GM19193 (cell line): ENCODE measurements around the gene GINS2.

Experiments used
- POLR2A ChIP-seq: IDR thresholded peaks from 4 replicates; pipeline ENCODE4 v1.6.1; 2011; ENCODE audit not compliant: insufficient read depth, insufficient read length; ENCODE audit errors: extremely low read depth

The GINS2 gene

DNA sequence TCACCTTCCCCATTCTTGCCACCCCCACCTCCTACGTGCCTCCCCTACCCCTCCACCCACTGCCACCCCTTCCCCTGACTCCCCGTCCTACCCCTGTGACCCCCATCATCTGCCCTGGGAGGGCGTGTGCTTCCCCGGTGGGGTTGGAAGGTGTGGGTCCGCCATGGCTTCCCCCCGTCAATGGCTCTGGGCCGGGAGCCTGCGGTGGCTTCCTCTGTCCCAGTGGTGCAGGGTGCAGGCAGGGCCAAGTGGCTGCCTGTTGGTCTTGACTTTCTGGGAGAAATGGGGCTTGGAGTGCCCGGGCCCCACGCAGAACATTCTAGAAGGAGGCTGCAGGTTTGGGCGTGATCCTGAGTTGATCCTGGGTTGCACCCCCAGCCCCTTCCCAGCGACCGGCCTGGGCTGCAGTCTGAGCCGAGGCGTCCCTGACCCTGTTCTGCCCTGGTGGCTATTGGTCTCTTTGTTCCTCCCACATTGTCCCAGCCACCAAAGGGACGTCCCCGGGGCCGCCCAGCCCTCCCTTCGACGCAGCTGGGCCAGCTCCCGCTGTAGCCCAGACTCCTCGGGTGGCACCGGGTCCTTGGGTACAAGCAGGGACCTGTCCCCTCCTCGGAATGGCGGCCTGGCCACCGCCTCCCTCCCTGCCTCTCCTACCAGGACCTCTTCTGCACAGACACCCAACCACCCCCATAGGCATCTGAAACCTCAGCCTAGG lies 49.9 kb downstream of the GINS2 start:
- TF ChIP-seq POLR2A: no peak

DNA sequence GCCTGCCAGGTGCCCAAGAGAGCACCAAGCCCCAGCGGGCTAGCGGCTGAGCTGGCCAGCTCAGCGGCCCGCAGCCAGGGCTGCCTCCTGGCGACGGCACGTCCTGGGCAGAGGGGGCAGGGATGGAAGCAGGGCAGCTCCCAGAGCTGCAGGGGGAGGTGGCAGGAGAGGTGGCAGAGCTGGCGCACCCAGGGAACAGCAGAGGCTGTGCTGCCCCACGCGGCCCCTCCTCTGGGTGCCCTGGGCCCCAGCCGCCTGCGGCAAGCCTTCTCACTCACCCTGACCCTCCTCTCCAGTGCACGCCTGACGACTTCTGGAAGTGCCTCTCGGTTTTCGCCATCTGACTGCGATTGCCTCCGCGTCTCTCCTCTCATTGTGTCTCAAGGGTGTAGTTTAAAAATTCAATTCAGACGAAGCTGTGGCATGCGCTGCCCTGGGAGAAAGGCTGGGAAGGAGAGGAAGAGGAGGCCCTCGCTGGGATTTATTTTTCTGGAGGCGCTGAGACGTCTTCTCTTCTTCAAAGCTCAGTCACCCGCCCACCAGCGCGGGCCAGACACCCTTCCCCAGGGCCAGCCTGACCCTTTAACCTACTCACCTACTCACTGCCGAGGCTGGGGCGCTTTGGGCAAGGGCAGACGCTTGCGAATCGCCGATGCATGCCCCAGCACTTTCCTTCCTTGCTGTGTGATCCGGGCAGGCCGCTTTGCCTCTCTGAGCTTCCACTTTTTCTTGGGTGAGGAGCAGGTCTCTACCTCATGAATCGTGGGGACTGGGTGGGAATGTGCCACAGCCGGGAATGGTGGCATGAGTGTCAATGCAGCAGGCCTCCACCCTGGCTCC lies 50.7 kb downstream of the GINS2 start:
- no peak for TF ChIP-seq POLR2A

DNA sequence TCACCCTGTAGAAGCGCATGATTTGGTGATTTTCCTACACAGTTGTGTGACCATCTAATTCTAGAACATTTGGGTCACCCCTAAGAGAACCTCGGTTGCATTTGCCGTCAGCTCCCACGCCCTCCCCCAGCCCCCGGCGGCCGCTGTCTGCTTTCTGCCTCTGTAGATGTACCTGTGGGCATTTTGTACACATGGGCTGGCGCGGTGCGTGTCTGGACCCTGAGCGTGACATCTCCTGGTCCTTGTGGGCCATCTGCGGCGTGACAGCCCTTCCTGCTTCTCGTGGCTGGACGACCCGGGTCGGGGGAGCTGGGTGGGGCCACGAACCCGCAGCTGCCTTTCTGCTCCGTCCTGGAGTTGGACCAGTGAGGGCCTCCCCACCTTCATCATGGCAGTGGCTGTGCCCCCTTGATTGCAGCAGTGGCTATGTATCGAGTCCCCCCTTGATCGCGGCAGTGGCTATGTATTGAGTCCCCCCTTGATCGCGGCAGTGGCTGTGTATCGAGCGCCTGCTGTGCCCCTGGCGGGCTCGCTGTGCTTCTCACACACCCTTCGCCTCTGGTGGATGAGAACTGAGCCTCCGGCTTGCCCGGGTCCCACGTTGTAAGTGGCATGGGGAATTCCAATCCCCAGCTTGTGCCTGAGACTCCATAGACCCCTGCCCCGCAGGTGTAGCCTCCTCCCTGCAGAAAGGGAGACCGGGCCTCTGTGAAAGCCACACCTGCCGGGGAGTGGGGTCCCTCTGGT lies 51.5 kb downstream of the GINS2 start:
- TF ChIP-seq POLR2A: no peak

DNA sequence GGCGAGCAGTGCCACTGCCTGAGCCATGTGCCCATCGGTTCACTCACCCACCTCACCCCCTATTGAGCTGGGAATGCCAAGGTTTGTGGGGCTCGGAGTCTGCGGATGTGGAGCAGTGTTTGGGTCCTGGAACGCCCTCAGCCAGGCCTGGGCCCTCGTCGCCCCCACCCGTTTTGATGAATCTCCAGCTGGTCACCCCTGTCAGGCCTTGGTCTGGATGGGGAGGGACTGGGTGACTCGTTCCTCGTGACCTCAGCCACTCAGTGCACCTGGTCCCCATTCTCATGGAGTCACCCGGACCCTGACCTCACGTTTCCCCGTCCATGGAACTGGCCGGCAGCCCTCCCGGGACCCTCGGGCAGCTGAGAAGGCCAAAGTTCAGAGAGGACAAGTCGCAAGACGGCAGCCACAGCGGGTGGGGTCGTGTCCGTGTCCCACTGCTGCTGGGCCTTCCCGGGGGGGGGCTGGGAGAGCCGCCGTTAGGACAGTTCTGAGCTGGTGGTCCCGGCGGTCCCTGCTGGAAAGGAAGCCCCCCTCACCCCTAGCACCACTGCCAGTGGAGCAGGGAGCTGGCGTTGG lies 52.4 kb downstream of the GINS2 start:
- no peak for TF ChIP-seq POLR2A

DNA sequence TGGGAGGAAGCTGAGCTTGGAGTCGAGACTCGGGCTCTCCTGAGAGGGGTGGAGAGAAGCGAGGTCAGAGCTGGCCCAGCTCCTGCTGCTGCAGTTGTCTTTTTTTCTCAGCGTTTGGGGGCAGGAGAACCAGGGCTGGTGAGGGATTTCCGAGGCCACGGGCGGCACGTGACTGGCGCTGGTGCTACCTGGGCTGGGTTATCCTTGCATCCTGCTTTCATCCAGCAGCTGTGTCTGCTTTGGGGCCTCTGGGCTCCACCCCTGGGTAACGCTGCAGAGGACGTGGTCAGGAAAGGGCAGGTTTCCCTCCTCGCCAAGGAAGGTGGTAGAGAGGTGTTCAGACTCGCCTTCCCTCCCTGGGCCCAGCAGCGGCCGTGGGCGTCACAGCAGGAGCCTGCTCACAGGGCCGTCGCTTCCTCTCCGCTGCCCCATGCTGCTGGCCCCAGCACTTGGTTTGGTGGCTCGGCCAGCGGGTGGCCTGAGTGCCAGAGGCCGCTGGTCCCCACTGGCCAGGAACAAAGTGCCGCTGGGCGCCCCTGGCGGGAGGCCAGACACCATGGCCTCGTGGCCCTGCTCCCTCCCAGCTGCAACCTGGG lies 53.1 kb downstream of the GINS2 start:
- no peak for TF ChIP-seq POLR2A

DNA sequence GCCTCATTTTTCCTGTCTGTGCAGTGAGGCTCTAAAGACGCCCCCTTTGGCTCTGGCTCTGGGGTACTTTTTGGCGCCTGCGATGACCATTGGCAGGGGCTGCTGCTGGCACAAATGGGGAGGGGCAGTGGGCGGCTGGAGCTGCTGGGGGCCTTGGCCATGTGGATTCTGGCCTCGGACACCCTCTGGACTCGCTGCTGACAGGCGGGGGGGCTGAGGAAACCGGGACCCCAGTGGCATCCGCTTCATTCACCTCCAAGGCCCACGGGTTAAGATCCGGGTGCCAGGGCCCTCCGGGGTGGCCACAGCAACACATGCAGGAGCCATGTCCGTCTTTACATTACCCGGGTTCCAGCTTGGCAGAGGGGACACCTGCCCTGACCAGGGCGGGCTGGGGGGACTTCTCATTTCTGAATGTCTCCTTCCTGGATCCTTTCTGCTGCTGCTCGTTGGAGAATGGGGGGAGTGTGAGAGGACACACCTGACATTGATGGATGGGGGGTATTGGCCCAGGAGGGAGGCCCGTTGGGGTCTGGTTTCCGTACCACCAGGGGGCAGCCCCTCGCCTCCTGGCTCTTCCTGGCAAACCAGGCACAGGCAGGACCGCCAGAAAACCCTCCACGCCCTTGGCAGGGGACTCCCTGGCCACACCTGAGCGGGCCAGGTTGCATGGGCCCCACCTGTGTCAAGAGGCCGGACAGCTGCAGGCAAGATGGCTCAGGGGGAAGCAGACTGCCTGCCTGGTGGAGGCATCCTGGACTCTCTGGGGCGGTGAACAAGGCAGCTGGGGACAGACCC lies 53.8 kb downstream of the GINS2 start:
- TF ChIP-seq POLR2A: no peak

DNA sequence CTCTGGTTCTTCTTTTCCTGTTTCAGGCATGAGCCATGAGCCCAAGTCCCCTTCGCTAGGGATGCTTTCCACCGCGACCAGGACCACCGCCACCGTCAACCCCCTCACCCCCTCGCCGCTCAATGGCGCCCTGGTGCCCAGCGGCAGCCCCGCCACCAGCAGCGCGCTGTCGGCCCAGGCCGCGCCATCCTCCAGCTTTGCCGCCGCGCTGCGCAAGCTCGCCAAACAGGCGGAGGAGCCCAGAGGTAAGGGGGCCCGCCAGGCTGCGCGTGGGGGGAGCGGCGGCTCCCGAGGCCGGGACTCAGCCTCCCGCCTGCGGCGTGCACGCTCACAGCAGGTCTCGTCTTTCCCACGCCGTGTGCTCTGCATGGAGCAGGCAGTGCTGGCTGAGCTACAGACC lies 54.9 kb downstream of the GINS2 start:
- TF ChIP-seq POLR2A: no peak

DNA sequence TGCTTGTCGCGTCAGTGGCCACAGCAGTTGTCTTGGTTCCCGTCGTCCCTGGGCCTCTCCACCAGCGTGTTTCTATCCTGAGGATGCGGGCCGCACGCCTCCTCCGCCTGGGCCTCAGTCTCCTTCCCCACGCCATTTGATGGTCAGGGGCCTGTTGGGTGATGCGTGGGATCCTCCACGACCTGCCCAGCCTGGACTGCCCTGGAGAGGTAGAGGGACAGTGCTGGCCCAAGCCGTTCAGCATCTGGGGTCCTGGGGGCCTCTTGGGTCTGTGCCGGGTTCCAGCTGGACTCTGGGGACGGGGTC lies 55.4 kb downstream of the GINS2 start:
- no peak for TF ChIP-seq POLR2A

DNA sequence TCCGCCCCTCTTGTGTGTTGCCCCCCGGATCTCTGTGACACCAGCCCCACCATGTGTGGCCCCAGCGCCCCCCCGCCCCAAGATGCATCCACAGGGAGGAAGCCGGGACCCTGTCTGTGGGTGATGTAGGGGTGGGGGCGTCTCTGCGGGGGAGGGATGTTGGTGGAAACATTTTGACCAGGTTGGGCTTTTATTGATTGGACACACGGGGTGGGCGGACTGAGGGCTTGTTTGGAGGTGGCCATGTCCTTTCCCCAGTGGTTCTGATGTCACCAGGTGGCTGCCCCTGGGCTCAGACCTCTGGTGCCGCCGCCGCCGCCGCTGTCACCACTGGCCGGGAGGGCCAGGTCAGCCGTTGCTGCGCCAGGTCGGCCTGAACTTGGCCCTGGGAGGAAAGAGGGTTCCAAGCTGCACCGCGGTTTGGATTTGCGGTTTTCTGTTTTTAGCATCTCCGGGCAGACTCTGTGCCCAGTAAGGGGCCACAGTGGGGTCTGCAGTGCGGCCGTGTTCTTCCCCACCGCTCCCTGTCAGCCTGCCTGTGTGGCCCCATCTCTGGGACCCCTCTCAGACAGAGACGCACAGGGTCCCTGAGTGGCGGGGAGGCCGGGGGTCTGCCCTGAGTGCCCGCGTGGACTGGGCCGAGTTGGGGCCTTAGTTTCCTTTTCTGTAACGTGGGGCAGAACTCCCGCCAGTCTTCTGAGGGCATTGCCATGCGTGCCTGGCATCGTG lies 55.9 kb downstream of the GINS2 start:
- TF ChIP-seq POLR2A: no peak

DNA sequence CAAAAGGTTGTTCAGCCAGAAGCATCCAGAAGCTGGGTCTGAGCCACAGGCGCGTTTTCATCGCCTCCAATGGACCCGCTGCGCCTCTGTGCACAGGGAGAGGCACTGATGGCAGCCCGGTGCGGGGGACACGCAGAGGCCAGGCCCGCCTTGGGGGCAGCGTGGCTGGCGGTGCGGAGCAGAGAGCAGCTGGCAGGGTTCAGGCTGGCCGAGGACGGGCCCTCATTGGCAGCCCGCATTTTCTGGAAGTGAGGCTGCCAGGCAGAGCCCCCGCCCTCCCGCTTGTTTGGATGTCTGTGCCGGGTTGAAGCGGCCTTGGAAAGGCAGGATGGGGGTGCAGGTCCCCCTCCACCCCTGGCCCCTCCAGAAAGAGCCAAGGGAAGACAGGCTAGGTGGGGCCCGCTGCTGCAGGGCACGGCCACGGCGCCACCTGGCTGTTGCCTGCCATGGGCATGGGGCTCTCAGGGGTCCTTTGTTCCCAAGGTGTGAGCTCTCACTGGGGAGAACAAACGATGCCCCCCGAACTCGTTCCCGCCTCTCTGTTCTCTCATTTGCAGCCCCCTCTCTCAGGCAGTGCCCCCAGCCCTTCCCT lies 56.9 kb downstream of the GINS2 start:
- TF ChIP-seq POLR2A: no peak

DNA sequence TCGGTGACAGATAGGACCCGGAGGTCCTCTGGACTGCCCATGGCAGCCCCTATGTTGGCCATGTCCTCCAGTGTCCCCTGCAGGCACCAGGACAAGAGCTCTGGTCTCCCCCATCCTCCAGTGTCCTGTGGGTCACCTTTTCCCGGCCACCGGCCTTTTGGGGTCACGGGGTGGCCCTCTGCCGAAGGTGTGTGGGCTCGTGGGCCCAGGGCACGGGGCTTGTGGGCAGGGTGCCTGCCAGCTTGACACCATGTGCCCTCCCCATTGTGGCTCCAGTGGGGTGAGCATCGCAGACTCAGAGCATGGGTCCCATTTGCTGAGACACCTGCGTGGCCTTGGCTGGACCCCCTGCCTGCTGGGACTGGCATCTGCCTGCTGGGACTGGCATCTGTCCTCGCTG lies 57.5 kb downstream of the GINS2 start:
- no peak for TF ChIP-seq POLR2A

DNA sequence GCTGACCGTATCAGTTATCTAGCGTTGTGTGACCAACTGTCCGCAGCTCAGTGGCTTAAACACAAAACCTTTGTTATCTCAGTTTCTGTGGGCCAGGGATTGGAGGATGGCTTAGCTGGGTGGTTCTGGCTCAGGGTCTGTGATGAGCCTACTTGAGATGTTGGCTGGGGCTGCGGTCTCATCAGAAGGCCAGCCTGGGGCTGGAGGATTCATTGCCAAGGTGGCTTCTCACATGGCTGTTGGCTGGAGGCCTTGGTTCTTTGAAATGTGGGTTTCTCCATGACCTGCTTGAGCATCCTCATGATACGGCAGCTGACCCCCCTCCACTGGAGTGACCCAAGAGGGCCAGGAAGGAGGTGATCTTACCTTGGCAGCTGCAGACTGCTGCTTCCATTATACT lies 58.9 kb downstream of the GINS2 start:
- no peak for TF ChIP-seq POLR2A

DNA sequence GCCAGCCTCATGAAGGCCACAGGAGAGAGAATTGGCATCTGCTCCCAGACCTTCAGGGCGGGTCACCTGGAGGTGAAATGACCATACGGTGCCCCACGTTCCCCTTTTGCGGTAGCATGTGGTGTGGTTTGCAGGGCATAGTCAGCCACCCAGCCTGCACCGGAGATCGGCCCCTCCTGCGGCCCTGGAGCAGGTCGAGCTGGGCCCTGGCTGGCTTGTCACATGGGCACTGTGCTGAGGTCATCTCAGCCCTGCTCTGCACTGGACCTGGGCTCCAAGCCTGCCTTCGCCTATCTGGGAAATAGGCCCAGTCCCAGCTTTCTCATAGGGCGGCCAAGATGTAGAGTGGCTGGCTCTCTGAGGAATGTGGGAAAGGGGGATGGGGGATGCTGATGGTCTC lies 59.4 kb downstream of the GINS2 start:
- no peak for TF ChIP-seq POLR2A

DNA sequence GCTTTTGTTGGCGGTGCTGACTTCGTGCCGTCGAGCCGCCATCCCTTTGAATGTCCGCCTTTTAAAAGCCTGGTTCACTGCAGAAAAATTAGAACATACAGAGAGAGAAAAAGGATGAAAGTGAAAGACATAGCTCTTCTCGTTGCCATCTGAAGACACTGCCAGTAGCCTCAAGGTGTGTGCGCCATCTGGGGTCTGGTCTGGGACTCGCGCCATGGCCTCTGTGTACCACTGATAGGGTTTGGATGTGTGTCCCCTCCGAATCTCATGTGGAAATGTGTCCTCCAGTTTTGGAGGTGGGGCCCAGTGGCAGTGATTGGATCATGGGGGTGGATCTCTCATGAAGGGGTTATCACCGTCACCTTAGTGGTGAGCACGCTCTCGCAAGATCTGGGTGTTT lies 60.1 kb downstream of the GINS2 start:
- TF ChIP-seq POLR2A: no peak

DNA sequence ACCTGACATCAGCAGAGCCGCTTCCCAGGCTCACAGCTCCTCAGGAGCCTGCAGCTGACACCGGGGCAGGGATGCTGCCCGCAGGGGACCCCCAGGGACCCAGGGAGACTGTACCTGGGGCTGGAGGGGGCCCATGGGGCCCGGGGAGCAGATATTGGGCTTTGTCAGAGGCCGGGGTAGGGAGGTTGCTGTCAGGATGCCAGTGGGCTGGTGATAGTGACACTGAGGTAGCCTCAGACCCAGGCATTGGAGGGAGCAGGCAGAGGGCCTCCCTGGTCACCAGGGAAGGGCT lies 60.5 kb downstream of the GINS2 start:
- no peak for TF ChIP-seq POLR2A
